RPMI8226 (cell line): ENCODE data around the gene RNF126.
"Not testable (repeated sequence)": the region's sequence is repeated elsewhere in the genome, so short reads cannot be mapped to it uniquely, and the experiment has no call there.

Experiments used
- DNase-seq: peaks from one replicate; pipeline ENCODE4 v3.0.0-alpha.2; 2015

Gene RNF126

DNA sequence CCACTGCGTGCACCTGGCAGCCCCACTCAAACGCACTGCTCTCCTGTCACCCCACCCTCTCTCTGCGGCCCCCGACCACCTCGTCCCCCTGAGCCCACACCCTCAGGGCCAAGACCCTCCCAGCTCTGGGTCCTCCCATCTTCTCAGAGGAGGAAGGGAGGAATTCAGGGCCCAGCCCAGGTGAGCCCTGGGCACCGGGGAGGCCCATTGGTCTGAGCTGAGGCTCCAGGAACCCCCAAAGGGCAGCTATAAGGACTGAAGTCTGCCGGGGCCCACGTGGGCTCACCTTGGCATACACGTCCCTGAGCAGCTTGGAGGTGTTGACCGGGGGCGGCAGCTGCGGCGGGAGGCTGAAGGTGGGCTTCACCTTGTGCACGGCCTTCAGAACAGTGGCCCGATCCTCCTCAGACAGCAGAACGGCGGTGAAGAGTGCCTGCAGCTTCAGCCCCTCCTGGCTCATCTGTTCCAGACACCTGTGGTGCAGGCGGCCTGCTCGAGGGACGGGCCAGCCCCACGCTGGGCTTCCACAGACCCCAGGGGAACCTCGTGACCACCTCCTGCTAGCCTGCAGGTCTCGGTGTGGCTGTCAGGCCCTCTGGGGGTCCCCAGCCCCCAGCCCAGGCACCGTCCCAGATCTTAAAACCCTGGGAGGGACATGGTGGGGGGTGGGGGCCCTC lies 38.4 kb downstream of the RNF126 start:
- DNase-seq: no peak

DNA sequence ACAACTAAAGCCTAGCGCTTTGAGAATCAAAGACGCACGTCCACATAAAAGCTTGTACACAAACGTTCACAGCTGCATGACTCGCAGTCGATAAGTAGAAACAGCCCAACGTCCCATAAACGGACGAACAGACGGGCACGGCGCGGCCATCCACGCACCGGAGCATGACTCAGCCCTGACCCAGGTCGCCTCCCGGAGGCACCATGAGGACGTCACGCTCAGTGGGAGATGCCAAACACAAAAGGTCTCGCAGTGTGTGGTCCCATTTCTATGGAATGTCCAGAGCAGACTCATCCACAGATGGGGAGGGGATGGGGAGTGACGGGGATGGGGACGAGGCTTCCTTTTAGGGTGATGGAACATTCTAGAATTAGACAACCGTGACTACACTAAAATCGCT lies 39.0 kb downstream of the RNF126 start:
- no peak for DNase-seq

DNA sequence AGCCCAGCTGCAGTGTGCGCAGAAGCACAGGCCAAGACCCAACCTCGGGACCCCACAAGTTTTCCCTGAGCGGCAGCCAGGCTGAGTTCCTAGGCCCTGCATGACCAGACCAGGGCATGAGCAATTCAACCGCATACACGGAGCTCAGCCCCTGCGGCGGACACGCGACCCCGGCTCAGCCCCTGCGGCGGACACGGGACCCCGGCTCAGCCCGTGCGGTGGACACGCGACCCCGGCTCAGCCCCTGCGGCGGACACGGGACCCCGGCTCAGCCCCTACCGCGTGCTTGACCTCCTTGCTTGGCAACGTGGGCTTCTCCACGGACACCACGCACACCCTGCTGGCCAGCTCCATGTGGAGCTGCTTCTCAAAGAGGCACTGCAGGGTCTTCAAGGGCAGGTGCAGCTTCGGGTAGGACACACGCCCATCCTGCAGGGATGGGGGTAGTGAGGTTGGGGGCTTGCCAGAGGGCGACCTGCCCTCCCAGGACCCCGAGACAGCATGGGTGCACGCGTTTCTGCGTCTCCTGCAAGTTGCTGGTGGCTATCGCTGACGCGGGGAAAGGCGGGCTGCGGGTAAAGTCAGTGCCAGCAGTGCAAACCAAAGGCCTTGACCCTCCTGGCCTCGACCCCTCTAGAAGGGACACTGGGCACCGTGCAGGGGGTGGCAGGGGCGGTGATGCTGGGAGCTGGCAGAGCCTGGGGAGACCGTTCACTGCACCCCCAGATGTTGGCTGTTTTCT lies 39.7 kb downstream of the RNF126 start:
- no peak for DNase-seq

DNA sequence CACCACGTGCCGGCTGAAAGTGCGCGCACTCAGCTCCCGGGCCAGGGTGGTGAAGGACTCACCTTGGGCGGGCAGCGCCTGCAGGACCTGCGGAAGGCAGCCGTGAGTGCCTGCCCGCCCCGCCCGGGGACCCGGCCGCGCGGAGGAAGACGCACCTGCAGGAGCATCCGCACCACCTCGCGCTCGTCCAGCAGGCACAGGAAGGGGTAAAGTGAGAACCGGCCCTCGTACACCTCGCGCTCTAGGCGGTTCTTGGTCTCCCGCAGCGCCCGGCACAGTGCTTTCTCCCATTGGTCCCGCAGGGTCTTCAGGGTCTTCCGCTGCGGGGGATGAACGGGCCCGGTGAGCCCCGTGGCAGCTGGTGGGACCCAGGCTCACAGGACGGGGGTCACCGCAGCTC lies 40.3 kb downstream of the RNF126 start:
- DNase-seq: no peak

DNA sequence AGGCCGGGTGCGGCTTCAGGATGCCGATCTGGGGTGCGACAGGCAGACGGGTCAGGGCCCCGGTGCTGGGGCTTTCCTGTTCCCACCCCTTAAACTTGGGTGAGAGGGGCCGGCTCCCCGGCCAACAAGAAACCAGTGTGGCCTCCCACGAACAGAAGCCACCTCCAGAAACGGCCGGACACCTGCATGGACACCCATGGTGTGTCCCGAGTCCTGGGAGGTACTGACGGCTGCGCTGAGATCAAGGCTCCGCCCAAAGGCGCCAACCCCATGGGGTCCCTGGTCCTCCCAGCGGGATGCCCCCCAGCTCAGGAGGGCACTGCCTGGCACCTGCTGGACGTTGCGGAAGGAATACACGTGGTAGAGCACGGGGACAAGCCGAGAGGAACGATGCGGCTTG lies 41.2 kb downstream of the RNF126 start:
- no peak for DNase-seq

DNA sequence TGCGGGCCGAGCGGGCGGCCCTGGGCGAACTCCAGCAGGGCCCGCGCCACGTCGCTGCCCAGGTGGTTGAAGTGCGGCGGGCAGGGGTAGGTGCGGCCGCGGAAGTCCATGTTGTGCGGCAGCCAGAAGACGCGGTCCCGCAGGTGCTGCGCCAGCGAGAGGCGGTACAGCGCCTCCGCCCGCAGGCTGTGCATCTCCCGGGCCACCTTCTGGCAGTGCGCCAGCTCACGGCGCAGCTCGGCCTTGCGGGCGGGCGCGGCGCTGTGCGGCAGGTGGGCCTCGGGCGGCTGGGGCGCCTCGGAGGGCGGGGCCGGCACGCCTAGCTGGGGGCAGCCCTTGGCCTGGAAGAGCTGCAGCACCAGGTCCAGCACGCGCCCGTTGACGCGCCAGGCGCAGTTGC lies 41.8 kb downstream of the RNF126 start:
- DNase-seq: not testable (repeated sequence)

DNA sequence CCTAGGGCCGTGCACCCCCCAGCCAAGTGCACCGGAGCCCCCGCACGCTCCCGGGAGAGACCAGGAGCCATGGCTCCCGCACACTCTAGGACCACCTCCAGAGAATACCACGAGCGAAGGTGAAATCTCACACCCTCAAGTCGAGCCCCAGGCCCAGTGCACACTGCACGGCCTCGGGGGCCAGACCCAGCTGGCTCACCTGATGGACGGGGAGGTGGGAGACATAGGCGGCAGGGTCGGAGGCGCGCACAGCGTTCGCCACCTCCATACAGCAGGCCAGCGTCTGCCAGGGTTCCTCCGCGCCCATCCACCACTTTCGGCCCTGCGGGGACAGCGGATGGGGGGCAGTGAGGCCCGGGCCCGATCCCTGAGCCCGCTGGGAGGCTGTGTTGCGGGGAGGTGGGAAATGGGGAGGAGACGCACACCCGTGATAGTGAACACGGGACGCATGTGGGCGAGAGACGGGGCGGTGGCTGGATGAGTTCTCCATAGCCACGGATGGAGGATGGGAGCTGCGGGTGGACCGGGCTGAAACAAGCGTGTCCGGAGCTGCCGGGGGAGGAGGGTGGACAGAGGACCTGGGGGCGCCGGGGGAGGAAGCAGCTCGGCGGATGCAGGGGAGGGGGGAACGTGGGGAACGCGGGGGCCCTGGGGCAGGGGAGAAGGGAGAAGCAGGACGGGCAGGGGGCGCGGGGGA lies 42.7 kb downstream of the RNF126 start:
- no peak for DNase-seq

DNA sequence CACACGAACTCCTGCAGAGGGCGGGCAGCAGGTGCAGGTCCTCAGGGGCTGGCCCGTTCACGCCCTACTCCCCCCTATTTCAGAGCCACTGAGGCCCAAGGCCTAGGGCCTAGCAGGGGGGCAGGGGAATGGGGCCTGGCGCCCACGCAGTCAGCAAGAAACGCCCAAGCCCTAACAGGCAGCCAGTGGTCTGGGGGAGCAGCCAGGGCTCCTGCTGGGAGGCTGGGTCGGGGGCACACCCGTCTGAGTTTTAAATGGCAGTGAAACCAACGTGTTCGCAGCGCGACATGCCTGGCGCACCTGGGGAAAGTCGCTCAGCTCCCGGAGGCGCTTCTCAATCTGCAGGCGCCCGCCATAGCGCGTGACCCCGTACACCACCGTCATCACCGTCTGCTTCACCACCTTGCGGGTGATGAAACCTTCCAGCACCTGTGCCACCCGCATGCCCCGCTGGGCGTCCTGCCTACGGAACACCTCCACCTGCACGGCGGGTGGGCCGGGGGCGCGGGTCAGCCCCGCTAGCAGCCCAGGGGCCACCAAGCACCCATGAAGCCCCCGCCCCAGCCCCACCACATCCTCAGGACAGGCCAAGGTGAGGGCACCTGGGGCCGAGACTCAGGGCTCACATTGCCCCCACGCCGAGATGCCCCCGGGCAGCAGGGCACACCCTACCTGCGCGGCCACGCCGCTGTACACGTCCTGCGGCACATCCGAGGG lies 43.6 kb downstream of the RNF126 start:
- no peak for DNase-seq

DNA sequence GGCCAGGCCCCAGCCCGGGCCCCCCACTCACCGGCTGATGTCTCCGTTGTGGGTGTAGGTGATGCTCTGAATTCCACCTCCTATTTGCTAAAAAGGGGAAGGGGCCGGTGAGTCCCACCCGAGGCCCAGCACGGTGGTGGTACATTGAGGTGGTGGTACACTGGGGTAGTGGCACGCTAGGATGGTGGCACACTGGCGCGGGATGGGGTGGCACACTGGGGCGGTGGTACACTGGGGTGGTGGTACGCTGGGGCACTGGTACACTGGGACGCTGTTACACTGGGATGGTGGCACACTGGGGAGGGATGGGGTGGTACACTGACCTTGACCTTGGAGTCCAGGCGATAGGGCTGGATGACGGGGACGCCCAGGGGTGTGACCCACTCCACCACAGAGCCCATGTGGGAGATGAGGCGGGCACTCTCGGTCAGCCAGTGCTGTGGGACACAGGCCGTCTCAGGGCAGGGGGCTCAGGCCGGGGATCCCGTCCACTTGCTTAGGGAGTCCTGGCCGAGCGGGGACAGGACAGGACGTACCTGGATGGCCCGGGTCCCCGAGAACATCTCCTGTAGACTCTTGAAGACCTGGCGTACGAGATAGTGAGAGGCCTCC lies 44.2 kb downstream of the RNF126 start:
- no peak for DNase-seq

DNA sequence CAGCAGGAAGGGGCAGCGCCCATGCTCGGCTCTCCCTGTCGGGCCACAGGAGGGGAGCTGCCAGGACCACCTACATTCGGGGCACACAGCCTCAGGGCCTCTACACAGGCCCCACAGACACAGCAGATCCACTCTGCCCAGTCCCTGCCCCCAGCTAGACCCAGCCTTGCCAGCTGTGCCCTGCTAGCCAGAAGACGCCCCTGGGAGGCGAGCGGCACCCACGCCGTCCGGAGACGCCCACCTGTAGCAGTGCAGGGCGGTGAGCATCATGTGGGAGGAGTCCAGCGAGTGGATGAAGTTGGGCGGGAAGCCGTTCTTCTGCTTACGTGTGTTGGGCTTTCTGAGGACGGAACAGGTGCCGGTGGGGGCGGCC lies 44.8 kb downstream of the RNF126 start:
- no peak for DNase-seq

DNA sequence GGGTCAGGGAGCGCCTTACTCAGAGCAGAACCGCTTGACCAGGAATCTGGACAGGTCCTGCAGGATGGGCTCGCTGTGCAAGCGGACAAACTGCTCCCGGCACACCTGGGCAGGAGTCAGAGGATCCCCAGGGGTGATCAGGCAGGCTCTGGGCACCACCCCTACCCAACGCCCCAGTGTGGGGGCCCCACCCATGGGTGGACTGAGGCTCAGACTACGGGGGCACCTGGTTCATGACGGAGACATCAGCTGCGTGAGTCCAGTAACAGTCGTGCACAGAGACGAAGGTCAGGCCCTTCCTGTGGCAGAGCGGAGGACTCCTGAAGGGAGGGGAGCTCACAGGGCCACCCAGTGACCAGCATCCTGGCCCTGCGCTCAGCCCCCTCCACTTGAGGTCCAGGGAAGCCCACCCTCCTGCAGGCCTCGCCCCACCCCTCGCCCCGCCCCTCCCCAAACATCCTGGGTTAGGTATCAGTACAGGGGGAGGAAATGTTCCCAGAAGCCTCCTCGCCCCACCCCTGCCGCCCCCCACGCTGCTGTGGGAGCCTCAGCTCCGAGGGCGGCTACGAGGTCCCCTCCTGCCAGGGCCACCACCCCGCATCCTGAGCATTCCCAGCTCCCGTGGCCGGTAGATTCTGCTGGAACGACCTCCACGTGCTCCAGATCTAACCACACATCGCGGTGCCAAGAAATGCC lies 45.3 kb downstream of the RNF126 start:
- DNase-seq: no peak

DNA sequence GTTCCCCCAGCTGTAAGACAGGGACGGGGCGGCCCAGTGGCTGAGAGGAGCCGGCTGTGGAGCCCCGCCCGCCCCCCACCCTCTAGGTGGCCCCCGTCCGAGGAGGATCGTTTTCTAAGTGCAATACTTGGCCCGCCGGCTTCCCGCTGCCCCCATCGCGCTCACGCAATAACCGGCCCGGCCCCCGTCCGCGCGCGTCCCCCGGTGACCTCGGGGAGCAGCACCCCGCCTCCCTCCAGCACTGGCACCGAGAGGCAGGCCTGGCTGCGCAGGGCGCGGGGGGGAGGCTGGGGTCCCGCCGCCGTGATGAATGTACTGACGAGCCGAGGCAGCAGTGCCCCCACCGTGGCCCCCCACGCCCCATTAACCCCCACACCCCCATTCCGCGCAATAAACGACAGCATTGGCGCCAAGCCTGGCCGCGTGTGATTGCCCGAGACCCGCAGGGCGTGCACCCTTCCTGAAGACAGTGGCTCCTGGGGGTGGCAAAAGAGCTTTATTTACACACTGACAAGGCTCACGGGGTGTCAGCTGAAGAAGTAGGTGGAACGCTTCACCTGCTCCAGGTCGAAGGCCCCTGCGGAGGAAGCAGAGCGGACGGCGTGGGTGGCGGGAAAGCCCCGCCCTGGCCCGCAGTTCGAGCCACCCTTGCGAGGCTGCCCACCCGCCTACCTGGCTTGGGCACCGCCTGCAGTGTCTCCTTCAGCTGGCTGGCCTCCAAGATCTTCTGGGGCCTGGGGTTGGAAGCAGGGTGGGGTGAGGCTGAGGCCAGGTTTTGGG lies 46.1 kb downstream of the RNF126 start:
- DNase-seq: no peak

DNA sequence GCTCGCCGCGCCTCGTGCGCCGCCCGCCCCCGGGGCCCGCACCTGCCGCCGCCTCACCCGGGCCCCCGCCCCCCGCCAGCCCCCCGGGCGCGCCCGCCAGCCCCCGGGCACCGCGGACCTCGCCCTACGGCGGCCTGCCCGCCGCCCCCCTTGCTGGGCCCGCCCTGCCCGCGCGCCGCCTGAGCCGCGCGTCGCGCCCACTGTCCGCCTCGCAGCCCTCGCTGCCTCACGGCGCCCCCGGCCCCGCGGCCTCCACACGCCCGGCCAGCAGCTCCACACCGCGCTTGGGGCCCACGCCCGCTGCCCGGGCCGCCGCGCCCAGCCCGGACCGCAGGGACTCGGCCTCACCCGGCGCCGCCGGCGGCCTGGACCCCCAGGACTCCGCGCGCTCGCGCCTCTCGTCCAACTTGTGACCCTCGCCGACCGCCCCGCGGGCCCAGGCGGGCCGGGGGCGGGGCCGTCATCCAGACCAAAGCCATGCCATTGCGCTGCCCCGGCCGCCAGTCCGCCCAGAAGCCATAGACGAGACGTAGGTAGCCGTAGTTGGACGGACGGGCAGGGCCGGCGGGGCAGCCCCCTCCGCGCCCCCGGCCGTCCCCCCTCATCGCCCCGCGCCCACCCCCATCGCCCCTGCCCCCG lies 46.8 kb downstream of the RNF126 start:
- no peak for DNase-seq

DNA sequence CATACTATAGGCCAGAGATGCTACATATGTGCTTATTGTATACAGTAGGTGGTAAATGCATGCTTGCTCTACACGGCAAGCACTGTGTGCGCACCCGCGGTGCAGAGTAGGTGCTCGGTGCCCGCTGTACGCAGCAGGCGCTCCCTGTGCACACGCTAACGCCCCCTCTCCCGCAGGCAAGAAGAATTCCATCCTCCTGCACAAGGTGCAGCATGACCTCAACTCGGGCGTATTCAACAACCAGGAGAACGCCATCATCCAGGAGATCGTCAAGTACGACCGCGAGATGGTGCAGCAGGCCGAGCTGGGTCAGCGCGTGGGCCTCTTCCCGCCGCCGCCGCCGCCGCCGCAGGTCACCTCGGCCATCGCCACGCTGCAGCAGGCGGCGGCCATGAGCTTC lies 47.4 kb downstream of the RNF126 start:
- no peak for DNase-seq

DNA sequence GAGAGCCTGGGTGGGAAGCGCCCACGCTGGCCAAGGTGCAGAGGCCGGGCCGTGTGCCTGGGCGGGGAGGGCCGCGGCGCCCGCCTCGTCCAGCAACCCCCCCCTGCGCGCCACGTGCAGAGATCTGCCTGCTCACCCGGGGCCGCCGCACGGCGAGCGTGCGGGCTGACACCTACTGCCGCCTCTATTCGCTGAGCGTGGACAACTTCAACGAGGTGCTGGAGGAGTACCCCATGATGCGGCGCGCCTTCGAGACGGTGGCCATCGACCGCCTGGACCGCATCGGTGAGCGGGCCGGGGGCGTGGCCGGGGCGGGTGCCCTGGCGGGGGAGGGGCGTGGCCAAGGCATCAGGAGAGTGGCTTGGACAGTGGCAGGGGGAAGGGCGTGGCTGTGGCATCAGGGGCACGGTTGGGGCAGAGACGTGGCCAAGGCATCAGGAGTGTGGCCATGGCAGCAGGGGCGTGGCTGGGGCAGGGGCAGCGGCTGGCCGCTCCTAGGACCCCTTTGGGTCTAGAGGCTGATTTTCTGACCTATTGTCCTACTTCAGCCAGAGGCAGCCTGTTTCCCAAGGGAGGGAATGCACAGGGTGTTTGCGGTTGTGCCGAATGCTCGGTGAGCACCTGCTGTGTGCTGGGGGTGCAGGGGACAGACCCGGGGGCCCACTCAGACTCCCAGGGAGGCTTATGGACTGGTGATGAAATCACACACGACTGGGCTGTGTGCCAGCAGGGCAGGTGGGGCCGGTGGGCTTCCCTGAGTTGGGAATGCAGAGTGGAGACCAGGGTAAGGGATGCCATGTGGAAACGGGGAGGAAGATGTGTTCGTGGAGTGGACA lies 49.1 kb downstream of the RNF126 start:
- no peak for DNase-seq

DNA sequence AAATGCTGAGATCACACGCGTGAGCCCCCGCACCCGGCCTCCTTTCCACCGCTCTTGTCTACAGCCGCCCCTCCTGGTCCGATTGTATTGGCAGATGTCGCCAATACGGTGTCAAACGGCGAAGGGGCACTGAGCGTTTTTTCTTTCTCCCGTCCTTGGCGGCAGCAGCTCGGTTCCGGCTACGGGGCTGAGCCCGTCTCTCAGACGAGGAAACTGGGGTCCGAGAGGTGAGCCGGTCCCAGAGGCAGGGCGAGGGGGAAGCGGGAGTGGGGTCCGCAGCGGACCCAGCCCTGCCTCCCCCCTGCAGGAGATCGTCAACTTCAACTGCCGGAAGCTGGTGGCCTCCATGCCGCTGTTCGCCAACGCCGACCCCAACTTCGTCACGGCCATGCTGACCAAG lies 50.1 kb downstream of the RNF126 start:
- DNase-seq: no peak

DNA sequence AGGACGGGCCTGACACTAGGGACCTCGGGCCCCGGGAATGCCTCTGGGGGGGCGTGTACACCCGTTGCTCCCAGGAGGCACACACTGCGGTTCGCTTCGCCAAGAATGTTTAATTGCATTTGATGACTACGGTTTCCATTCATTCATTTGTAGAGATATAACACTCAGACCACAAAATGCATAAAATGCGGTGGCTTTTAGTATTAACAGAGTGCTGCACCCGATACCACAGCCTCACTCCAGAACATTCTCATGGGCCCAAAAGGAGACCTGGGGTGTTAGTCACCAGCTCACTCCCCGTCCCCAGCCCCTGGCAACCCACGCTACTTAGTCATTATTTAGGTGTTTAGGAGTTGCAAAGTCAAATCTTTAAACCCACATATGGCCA lies 51.5 kb downstream of the RNF126 start:
- DNase-seq: no peak

DNA sequence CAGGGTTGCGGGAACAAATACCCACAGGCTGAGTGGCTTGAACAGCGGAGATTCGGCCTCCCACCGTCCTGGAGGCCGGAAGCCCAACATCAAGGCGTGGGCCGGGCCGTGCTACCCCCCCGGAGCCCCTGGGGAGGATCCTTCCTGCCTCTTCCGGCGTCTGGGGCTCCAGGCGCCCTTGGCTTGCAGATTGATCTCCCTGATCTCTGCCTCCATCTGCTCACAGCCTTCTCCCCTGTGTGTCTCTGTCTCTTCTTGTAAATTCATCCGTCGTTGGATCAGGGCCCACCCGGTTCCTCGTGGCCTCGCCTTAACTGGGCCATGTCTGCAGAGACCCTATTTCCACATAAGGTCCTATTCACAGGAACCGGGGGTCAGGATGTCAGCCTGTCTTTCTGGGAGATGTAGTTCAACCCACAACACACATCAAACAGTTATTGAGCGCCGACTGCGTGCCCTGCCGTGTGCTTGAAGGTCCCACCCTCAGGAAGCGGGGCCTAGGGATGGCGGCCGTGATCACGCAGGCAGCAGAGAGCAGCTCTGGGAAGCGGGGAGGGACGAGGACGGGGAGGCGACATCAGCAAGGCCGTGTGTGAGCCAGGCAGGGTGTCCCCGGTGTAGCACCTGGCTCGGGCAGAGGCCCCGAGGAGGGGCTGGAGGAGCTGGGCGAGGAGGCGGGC lies 52.1 kb downstream of the RNF126 start:
- DNase-seq: peak; percentile 29

DNA sequence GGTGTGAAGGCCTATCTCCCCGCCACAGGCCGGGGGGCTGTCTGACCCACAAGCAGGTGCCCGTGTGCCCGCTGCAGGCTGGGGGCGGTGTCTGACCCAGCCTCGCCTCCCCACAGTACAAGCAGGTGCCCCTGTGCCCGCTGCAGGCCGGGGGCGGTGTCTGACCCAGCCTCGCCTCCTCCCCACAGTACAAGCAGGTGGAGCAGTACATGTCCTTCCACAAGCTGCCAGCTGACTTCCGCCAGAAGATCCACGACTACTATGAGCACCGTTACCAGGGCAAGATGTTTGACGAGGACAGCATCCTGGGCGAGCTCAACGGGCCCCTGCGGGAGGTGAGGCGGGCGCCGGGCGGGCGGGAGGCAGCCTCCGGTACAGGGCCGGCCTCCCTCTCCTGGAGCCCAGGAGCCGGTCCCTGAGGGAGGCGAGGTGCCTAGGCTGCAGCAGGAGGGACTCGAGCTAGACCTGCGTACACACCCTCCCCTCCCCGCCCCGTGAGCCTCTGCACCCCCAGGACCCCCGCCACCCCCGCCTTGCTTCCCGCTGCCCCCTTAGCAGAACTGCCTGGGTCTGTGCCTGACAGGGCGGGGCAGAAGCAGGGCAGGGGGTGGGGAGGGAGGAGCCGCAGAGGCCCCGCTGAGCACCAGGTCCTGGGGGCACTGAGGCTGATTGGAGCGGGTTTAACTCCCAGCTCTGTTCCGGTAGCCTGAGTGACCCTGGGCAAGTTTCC lies 52.8 kb downstream of the RNF126 start:
- DNase-seq: peak; percentile 69
